Measurements from ENCODE around the gene ZNF827. TPM values are rescaled to one million over a fixed set of nuclear protein-coding genes. Genes with fewer than 3 reads are reported as not detected.
A peak's percentile ranks its signal among the peaks of the same experiment; 100 is the strongest.

The ZNF827 gene
- total RNA-seq, 1 experiment from 2014 or later: 29.4 TPM

DNA sequence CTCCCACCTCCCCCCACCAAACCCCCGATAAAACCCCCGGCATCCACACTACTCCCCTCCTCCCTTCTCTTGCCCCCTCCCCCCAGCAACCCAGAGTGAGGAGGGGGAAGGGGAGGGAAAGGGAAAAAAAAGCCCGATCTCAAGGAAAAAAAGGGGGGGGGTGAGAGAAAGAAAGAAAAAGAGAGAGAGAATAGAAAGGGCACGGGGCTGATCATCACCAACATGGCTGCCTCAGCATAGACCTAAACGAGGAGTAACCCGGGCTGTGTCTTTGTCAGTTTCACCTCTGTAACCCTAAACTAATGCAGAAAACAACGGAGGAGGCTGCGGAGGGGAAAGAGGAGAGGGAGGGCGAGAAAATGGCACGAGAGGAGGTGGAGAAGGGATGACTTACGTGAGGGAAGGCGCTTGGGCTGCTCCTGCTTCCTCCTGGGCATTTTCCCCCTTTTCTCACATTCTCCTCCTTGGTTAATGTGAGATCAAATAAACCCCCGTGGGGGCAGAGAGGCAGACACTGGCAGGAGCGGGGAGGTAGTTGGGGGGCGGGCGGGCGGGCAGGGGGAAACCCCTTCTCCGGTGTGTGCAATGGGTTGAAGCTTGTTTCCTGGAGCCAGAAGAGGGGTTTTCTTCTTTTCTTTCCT, 532 bp downstream of the ZNF827 start:
- H4K20me1 ChIP-seq (ENCODE audit: control insufficient read depth, insufficient read depth, insufficient read length): no peaks in the 10 kb centered on the region
- no peaks in the 10 kb centered on the region for H3K79me1 ChIP-seq (ENCODE audit: insufficient read depth, low read depth, low read length, poor library complexity, severe bottlenecking)
- peaks cover 33 to 34% of the 10 kb centered on the region in 2 experiments for H3K4me1 Mint-ChIP-seq
- H3K4me2 ChIP-seq (ENCODE audit: insufficient read depth, insufficient read length, low read length): peak overlapping the region; percentile 71
- H3K23me2 ChIP-seq (ENCODE audit: insufficient read length, low read depth, low read length, poor library complexity, severe bottlenecking): peaks cover 13% of the 10 kb centered on the region
- H3K4me3 Mint-ChIP-seq: peak overlapping the region; percentile 96 to 97
- H3K27ac Mint-ChIP-seq: peak overlapping the region; percentile 98 to 100 (median 98)
- H3K27me3 Mint-ChIP-seq (ENCODE audit: low read depth): no peaks in the 10 kb centered on the region
- peaks cover 13% of the 10 kb centered on the region; the same call in 1 of the 2 replicates for H3K79me2 ChIP-seq (ENCODE audit: insufficient read depth, low read length)
- H3K27me3 ChIP-seq (ENCODE audit: insufficient read depth, low read length): no peaks in the 10 kb centered on the region
- H3K4ac ChIP-seq (ENCODE audit: low read depth, low read length): no peak overlapping the region; the same call in 1 of the 2 replicates
- no peaks in the 10 kb centered on the region; a peak in 1 of 5 replicates for H3K9me3 Mint-ChIP-seq
- peaks cover 0 to 4% (median 1%) of the 10 kb centered on the region in 3 experiments; a peak in 2 of 7 replicates for H3K36me3 Mint-ChIP-seq (ENCODE audit: insufficient read depth in 1 of 3, low read depth in 3 of 3)
- H4K5ac ChIP-seq (ENCODE audit: insufficient read length, low read depth, low read length): no peak overlapping the region
- H3K14ac ChIP-seq (ENCODE audit: insufficient read depth, low read length): peak overlapping the region; percentile 87; the same call in 1 of the 2 replicates
- DNase-seq: no peak
- TF ChIP-seq, protein P1, sequence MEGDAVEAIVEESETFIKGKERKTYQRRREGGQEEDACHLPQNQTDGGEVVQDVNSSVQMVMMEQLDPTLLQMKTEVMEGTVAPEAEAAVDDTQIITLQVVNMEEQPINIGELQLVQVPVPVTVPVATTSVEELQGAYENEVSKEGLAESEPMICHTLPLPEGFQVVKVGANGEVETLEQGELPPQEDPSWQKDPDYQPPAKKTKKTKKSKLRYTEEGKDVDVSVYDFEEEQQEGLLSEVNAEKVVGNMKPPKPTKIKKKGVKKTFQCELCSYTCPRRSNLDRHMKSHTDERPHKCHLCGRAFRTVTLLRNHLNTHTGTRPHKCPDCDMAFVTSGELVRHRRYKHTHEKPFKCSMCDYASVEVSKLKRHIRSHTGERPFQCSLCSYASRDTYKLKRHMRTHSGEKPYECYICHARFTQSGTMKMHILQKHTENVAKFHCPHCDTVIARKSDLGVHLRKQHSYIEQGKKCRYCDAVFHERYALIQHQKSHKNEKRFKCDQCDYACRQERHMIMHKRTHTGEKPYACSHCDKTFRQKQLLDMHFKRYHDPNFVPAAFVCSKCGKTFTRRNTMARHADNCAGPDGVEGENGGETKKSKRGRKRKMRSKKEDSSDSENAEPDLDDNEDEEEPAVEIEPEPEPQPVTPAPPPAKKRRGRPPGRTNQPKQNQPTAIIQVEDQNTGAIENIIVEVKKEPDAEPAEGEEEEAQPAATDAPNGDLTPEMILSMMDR (conservative IDR thresholded peaks at IDR 0.05): no peak
- H2BK15ac ChIP-seq (ENCODE audit: low read depth, low read length): no peak overlapping the region
- H2AFZ ChIP-seq (ENCODE audit: low read length): no peak overlapping the region
- no peak overlapping the region for H3K56ac ChIP-seq (ENCODE audit: insufficient read length, low read depth, low read length)
- H3K4me1 ChIP-seq (ENCODE audit: insufficient read depth, low read length): peaks cover 7% of the 10 kb centered on the region
- peak overlapping the region; percentile 50 for H3K27ac ChIP-seq (ENCODE audit: insufficient read length, low read depth, low read length)
- no peak overlapping the region for H4K8ac ChIP-seq (replicated peaks; ENCODE audit: insufficient read length, low read depth, low read length)
- no peak overlapping the region for H2BK12ac ChIP-seq (ENCODE audit: insufficient read length, low read depth, low read length)
- H3K9me3 ChIP-seq (ENCODE audit: control insufficient read depth, low read depth, low read length): no peaks in the 10 kb centered on the region
- H2AK5ac ChIP-seq (ENCODE audit: insufficient read length, low read length): no peak overlapping the region
- H2BK20ac ChIP-seq (ENCODE audit: low read depth, low read length, poor library complexity, severe bottlenecking): no peak overlapping the region
- no peak overlapping the region for H3T11ph ChIP-seq (ENCODE audit: low read length)
- WGBS (ENCODE audit: extremely low coverage, insufficient read length, low lambda C conversion rate): no CpG with 5 or more reads among the region's 18 CpGs
- peak overlapping the region; percentile 43 for H2BK5ac ChIP-seq (ENCODE audit: insufficient read length, low read length)
- H2BK120ac ChIP-seq (ENCODE audit: low read depth, low read length, poor library complexity, severe bottlenecking): peak overlapping the region; percentile 50
- H4K91ac ChIP-seq (ENCODE audit: insufficient read length, low read depth, low read length): no peak overlapping the region
- peak overlapping the region; percentile 88 for H3K9ac ChIP-seq (ENCODE audit: extremely low read depth, insufficient read length, low read length)
- H3K23ac ChIP-seq (ENCODE audit: insufficient read length, low read depth, low read length): no peak overlapping the region
- H3K18ac ChIP-seq (ENCODE audit: insufficient read length, low read depth, low read length): peak overlapping the region; percentile 28

All from H9 (cell line).